ENCODE data around the gene ARHGEF6.

- TF ChIP-seq CTCF (conservative IDR thresholded peaks at IDR 0.05 in 1 of 2, IDR thresholded peaks at IDR 0.05 in 1 of 2; ENCODE audit: extremely low read depth in 1 of 2, insufficient read depth in 1 of 2, low read depth in 1 of 2, low read length in 2 of 2) (no peak), EZH2 (IDR thresholded peaks at IDR 0.05; ENCODE audit: borderline replicate concordance, low read length) (no peak)
These were observed 9.1 kb upstream of the ARHGEF6 start for GRCh38 chrX:136789856-136790255.

Data from mammary epithelial cell (primary cell).